NCI-H1417 treated with DMSO at 0.1 percent for 48 hours (cell line): ENCODE results near the gene CDK17.
"Not testable (repeated sequence)": the region's sequence is repeated elsewhere in the genome, so short reads cannot be mapped to it uniquely, and the experiment has no call there.

Source experiments
- DNase-seq: peaks from one replicate; lab custom pipeline; 2025; lab: John Stamatoyannopoulos, UW

CDK17 gene

GRCh38 chr12:96354326-96354725 is 45.9 kb downstream of the CDK17 start:
- DNase-seq, result no peak

GRCh38 chr12:96352161-96352835 is 47.9 kb downstream of the CDK17 start:
- DNase-seq, result no peak

- no peak for DNase-seq
Measured at GRCh38 chr12:96350982-96351381, 49.3 kb downstream of the CDK17 start.

GRCh38 chr12:96347130-96347699 is 53.0 kb downstream of the CDK17 start:
- no peak for DNase-seq

- DNase-seq, result not testable (repeated sequence)
Measured at GRCh38 chr12:96346716-96347115, 53.5 kb downstream of the CDK17 start.

GRCh38 chr12:96344124-96344695 is 56.0 kb downstream of the CDK17 start:
- DNase-seq, result no peak

GRCh38 chr12:96343347-96343954 is 56.8 kb downstream of the CDK17 start:
- DNase-seq, result no peak

GRCh38 chr12:96339666-96340065 is 60.6 kb downstream of the CDK17 start:
- not testable (repeated sequence) for DNase-seq

GRCh38 chr12:96338852-96339471 is 61.3 kb downstream of the CDK17 start:
- no peak for DNase-seq

GRCh38 chr12:96337953-96338352 is 62.3 kb downstream of the CDK17 start:
- no peak for DNase-seq

GRCh38 chr12:96336489-96336888 is 63.8 kb downstream of the CDK17 start:
- DNase-seq, result no peak

GRCh38 chr12:96335270-96335669 is 65.0 kb downstream of the CDK17 start:
- no peak for DNase-seq

- DNase-seq, result no peak
Measured at GRCh38 chr12:96334502-96334901, 65.7 kb downstream of the CDK17 start.

- no peak for DNase-seq
Measured at GRCh38 chr12:96329545-96329944, 70.7 kb downstream of the CDK17 start.

GRCh38 chr12:96329018-96329417 is 71.2 kb downstream of the CDK17 start:
- no peak for DNase-seq

GRCh38 chr12:96327889-96328288 is 72.3 kb downstream of the CDK17 start:
- DNase-seq, result no peak

- no peak for DNase-seq
Measured at GRCh38 chr12:96327346-96327745, 72.9 kb downstream of the CDK17 start.

- DNase-seq, result no peak
Measured at GRCh38 chr12:96326628-96327227, 73.5 kb downstream of the CDK17 start.

- DNase-seq, result no peak
Measured at GRCh38 chr12:96323906-96324305, 76.3 kb downstream of the CDK17 start.

- no peak for DNase-seq
Measured at GRCh38 chr12:96322720-96323119, 77.5 kb downstream of the CDK17 start.

GRCh38 chr12:96321941-96322340 is 78.3 kb downstream of the CDK17 start:
- DNase-seq, result no peak

- not testable (repeated sequence) for DNase-seq
Measured at GRCh38 chr12:96317801-96318200, 82.4 kb downstream of the CDK17 start.
